ENCODE results near the gene DAAM2.

DNA sequence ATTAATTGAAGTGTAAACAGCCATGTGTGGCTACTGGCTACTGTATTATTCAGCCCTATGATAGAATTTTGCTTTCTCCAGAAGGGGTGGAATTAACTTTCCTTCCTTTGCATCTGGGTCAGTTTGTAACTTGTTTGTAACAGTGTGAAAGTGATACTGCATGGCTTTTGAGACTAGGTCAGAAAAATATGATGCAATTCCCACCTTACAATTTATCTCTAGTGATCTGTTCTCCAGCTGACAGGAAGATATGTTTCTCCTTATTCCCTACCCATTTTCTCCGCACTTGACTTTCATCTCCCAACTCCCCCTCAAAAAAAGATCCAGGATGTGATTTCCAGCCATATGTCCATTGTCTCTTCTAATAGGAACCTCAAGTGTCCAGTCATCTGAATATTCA lies 144.7 kb downstream of the DAAM2 start:
- TF ChIP-seq, protein P1, sequence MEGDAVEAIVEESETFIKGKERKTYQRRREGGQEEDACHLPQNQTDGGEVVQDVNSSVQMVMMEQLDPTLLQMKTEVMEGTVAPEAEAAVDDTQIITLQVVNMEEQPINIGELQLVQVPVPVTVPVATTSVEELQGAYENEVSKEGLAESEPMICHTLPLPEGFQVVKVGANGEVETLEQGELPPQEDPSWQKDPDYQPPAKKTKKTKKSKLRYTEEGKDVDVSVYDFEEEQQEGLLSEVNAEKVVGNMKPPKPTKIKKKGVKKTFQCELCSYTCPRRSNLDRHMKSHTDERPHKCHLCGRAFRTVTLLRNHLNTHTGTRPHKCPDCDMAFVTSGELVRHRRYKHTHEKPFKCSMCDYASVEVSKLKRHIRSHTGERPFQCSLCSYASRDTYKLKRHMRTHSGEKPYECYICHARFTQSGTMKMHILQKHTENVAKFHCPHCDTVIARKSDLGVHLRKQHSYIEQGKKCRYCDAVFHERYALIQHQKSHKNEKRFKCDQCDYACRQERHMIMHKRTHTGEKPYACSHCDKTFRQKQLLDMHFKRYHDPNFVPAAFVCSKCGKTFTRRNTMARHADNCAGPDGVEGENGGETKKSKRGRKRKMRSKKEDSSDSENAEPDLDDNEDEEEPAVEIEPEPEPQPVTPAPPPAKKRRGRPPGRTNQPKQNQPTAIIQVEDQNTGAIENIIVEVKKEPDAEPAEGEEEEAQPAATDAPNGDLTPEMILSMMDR (IDR thresholded peaks at IDR 0.05): no peak
- TF ChIP-seq POLR2A (IDR thresholded peaks at IDR 0.05): no peak
- no peak for TF ChIP-seq POLR2AphosphoS5 (IDR thresholded peaks at IDR 0.05)

Measured in breast epithelium (tissue), 3 donors.